Suppressor macrophage treated with lipopolysaccharide for 4 hours (primary cell): ENCODE results near the gene CCDC106.
A peak's percentile ranks its signal among the peaks of the same experiment; 100 is the strongest.

Source experiments
- DNase-seq: peaks from one replicate; pipeline ENCODE4 v3.0.0-alpha.2; 2020

CCDC106 gene

GRCh38 chr19:55647732-55648584, at the start of gene CCDC106:
CCDC106 (plus strand) TSS chr19:55648212; CDS start chr19:55649047, 835 bp downstream.
- peak; percentile 49 for DNase-seq

GRCh38 chr19:55598719-55599467, 49.1 kb upstream of the CCDC106 start:
- peak; percentile 98 for DNase-seq

- peak; percentile 99 for DNase-seq
These were observed 48.6 kb upstream of the CCDC106 start, which contains the start of gene FIZ1 for GRCh38 chr19:55599468-55599841. FIZ1 (minus strand) TSS chr19:55599517; CDS start chr19:55597865, 1,652 bp downstream.

GRCh38 chr19:55599842-55600661, 48.0 kb upstream of the CCDC106 start, which contains the start of gene ZNF524:
ZNF524 (plus strand) TSS chr19:55600288; CDS start chr19:55602113, 1,825 bp downstream.
- DNase-seq = peak; percentile 87

- DNase-seq = no peak
These were observed 47.4 kb upstream of the CCDC106 start for GRCh38 chr19:55600662-55601028.

- peak; percentile 14 for DNase-seq
These were observed 46.9 kb upstream of the CCDC106 start for GRCh38 chr19:55601084-55601483.

GRCh38 chr19:55602104-55603001, 45.7 kb upstream of the CCDC106 start:
- no peak for DNase-seq

- DNase-seq = no peak
These were observed 44.9 kb upstream of the CCDC106 start for GRCh38 chr19:55603115-55603514.

GRCh38 chr19:55603581-55604292, 44.3 kb upstream of the CCDC106 start:
- DNase-seq = no peak

- peak; percentile 97 for DNase-seq
These were observed 42.8 kb upstream of the CCDC106 start for GRCh38 chr19:55605207-55605636.

GRCh38 chr19:55605637-55606470, 42.2 kb upstream of the CCDC106 start, which contains the start of gene ZNF865:
ZNF865 (plus strand) TSS chr19:55605647; CDS start chr19:55613619, 7,972 bp downstream.
- DNase-seq = peak; percentile 81

- DNase-seq = no peak
These were observed 41.6 kb upstream of the CCDC106 start for GRCh38 chr19:55606471-55606787.

- DNase-seq = no peak
These were observed 41.2 kb upstream of the CCDC106 start for GRCh38 chr19:55606817-55607216.

GRCh38 chr19:55609326-55609725, 38.7 kb upstream of the CCDC106 start:
- DNase-seq = no peak

- no peak for DNase-seq
These were observed 36.6 kb upstream of the CCDC106 start for GRCh38 chr19:55611300-55611982.

GRCh38 chr19:55611983-55612645, 35.9 kb upstream of the CCDC106 start:
- DNase-seq = no peak

GRCh38 chr19:55613396-55613795, 34.6 kb upstream of the CCDC106 start:
- no peak for DNase-seq

GRCh38 chr19:55613930-55614710, 33.9 kb upstream of the CCDC106 start:
- no peak for DNase-seq
